HL-60 (cell line): ENCODE results near the gene FIS1.

Experiments used
- DNase-seq, 2 experiments: peaks; one replicate each; pipeline ENCODE4 v3.0.0-alpha.2; 2010 to 2020; ENCODE audit warnings: low read depth in 1 of 2, low spot score in 1 of 2
- H3K27ac ChIP-seq: fragments of 250-450 bp; sonication (Bioruptor Pico); replicated peaks from 2 replicates; pipeline ENCODE4 v1.5.1; 2020; ENCODE audit warnings: mild to moderate bottlenecking, moderate library complexity
- H3K27me3 ChIP-seq: fragments of 250-450 bp; sonication (Bioruptor Pico); 2 replicates; pipeline ENCODE4 v1.5.1; 2021; ENCODE audit warnings: mild to moderate bottlenecking, moderate library complexity; ENCODE audit not compliant: insufficient read depth, poor library complexity, severe bottlenecking
- H3K4me3 ChIP-seq: replicated peaks from 2 replicates; pipeline ENCODE4 v1.5.1; 2011; ENCODE audit warnings: mild to moderate bottlenecking, control low read depth, low read length; ENCODE audit not compliant: insufficient read depth
- GABPA ChIP-seq: IDR thresholded peaks from 2 replicates; pipeline ENCODE4 v1.6.1; 2012; ENCODE audit warnings: low read depth
- POLR2AphosphoS5 ChIP-seq: IDR thresholded peaks from 2 replicates; pipeline ENCODE4 v1.6.1; 2012; ENCODE audit warnings: low read depth
- SPI1 ChIP-seq: IDR thresholded peaks from 2 replicates; pipeline ENCODE4 v1.6.1; 2012; ENCODE audit warnings: low read depth, mild to moderate bottlenecking, borderline replicate concordance
- TF ChIP-seq, protein P1 (sequence below): IDR thresholded peaks from 2 replicates; pipeline ENCODE4 v1.6.1; 2012; ENCODE audit warnings: low read depth; ENCODE audit not compliant: insufficient replicate concordance
- TF ChIP-seq, protein P2 (sequence below): IDR thresholded peaks from one replicate; pipeline ENCODE4 v1.5.1; 2011; ENCODE audit warnings: low read length, control low read depth, inconsistent platforms; ENCODE audit not compliant: insufficient read depth

FIS1 gene

DNA sequence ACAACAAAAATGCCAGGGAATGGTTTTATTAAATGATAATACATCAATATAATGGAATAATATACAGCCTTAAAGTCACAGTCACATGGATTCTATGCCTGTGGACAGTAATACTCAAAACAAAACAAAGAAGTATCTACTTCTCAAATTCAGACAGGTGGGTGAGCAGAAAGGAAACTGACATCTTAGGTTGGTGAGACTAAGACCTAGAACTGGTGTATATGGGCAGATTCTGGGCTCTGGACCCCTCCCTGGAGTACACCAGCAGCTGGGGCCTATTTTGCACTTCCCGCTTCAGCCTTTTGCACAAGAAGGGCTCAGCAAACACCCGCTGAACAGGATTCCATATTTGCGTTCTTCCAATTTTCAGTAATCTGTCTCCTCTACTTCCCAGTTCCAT is 5.4 kb upstream of the FIS1 start:
- Histone ChIP-seq H3K27me3 (no peaks in the 10 kb centered on the region), H3K4me3 (no peak overlapping the region), H3K27ac (no peak overlapping the region)
- no peak for TF ChIP-seq SPI1
- TF ChIP-seq POLR2AphosphoS5: no peak
- TF ChIP-seq, protein P1, sequence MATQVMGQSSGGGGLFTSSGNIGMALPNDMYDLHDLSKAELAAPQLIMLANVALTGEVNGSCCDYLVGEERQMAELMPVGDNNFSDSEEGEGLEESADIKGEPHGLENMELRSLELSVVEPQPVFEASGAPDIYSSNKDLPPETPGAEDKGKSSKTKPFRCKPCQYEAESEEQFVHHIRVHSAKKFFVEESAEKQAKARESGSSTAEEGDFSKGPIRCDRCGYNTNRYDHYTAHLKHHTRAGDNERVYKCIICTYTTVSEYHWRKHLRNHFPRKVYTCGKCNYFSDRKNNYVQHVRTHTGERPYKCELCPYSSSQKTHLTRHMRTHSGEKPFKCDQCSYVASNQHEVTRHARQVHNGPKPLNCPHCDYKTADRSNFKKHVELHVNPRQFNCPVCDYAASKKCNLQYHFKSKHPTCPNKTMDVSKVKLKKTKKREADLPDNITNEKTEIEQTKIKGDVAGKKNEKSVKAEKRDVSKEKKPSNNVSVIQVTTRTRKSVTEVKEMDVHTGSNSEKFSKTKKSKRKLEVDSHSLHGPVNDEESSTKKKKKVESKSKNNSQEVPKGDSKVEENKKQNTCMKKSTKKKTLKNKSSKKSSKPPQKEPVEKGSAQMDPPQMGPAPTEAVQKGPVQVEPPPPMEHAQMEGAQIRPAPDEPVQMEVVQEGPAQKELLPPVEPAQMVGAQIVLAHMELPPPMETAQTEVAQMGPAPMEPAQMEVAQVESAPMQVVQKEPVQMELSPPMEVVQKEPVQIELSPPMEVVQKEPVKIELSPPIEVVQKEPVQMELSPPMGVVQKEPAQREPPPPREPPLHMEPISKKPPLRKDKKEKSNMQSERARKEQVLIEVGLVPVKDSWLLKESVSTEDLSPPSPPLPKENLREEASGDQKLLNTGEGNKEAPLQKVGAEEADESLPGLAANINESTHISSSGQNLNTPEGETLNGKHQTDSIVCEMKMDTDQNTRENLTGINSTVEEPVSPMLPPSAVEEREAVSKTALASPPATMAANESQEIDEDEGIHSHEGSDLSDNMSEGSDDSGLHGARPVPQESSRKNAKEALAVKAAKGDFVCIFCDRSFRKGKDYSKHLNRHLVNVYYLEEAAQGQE: no peak
- TF ChIP-seq, protein P2, sequence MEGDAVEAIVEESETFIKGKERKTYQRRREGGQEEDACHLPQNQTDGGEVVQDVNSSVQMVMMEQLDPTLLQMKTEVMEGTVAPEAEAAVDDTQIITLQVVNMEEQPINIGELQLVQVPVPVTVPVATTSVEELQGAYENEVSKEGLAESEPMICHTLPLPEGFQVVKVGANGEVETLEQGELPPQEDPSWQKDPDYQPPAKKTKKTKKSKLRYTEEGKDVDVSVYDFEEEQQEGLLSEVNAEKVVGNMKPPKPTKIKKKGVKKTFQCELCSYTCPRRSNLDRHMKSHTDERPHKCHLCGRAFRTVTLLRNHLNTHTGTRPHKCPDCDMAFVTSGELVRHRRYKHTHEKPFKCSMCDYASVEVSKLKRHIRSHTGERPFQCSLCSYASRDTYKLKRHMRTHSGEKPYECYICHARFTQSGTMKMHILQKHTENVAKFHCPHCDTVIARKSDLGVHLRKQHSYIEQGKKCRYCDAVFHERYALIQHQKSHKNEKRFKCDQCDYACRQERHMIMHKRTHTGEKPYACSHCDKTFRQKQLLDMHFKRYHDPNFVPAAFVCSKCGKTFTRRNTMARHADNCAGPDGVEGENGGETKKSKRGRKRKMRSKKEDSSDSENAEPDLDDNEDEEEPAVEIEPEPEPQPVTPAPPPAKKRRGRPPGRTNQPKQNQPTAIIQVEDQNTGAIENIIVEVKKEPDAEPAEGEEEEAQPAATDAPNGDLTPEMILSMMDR: no peak
- no peak for TF ChIP-seq GABPA
- DNase-seq: no peak

GRCh38 chr7:101248276-101248675 is 3.4 kb upstream of the FIS1 start:
- Histone ChIP-seq H3K27ac (no peak overlapping the region), H3K27me3 (no peaks in the 10 kb centered on the region), H3K4me3 (no peak overlapping the region)
- no peak for TF ChIP-seq POLR2AphosphoS5
- no peak for TF ChIP-seq SPI1
- TF ChIP-seq, protein P1: no peak
- TF ChIP-seq GABPA: no peak
- no peak for DNase-seq

DNA sequence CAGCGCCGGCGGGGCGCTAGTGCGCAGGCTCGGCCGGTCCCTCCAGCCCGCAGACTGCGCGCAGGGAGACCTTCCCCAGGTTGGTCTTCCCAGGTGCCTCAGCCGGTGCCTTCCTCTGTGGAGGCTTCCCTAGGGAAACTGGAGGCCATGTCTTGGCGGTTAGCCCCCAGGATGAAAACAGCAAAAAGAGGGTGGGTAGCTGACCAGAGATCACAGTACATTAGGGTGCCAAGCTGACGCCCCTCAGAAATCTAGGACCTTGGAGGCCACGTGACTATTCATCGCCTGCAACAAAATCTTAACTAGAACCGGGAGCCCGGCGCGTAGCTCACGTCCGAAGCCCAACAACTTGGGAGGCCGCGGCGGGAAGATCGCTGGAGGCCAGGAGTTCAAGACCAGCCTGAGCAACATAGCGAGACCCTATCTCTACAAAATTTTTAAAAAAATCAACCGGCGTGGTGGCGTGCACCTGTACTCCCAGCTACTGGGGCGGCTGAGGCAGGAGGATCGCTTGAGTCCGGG is 327 bp upstream of the FIS1 start:
- Histone ChIP-seq H3K27me3 (no peaks in the 10 kb centered on the region), H3K27ac (peak overlapping the region; percentile 88), H3K4me3 (peak overlapping the region; percentile 79)
- TF ChIP-seq, protein P2: no peak
- TF ChIP-seq, protein P1: no peak
- no peak for TF ChIP-seq SPI1
- no peak for TF ChIP-seq POLR2AphosphoS5
- TF ChIP-seq GABPA: no peak
- no peak for DNase-seq
